SJCRH30 (cell line): ENCODE results near the gene ACTL8. TPM values are rescaled to one million over a fixed set of nuclear protein-coding genes. Genes with fewer than 3 reads are reported as not detected.
A peak's percentile ranks its signal among the peaks of the same experiment; 100 is the strongest.
"Not testable (repeated sequence)": the region's sequence is repeated elsewhere in the genome, so short reads cannot be mapped to it uniquely, and the experiment has no call there.

Experiments used
- DNase-seq, 2 experiments: peaks; one replicate each; pipeline ENCODE4 v3.0.0-alpha.2; 2015 to 2020
- H3K27ac ChIP-seq: fragments of 250-450 bp; sonication (Bioruptor Pico); 2 replicates; pipeline ENCODE4 v1.5.1; 2020; ENCODE audit warnings: mild to moderate bottlenecking, moderate library complexity
- H3K27me3 ChIP-seq: fragments of 250-450 bp; sonication (Bioruptor Pico); 2 replicates; pipeline ENCODE4 v1.5.1; 2020; ENCODE audit warnings: mild to moderate bottlenecking, moderate library complexity
- H3K36me3 ChIP-seq: fragments of 250-450 bp; sonication (Bioruptor Pico); 2 replicates; pipeline ENCODE4 v1.5.1; 2020; ENCODE audit warnings: mild to moderate bottlenecking, moderate library complexity
- H3K4me1 ChIP-seq: fragments of 250-450 bp; sonication (Bioruptor Pico); 2 replicates; pipeline ENCODE4 v1.5.1; 2020; ENCODE audit warnings: mild to moderate bottlenecking, moderate library complexity
- H3K4me3 ChIP-seq: fragments of 250-450 bp; sonication (Bioruptor Pico); 2 replicates; pipeline ENCODE4 v1.5.1; 2020; ENCODE audit warnings: mild to moderate bottlenecking, moderate library complexity
- H3K9me3 ChIP-seq: fragments of 250-450 bp; sonication (Bioruptor Pico); replicated peaks from 2 replicates; pipeline ENCODE4 v1.5.1; 2020; ENCODE audit warnings: mild to moderate bottlenecking, moderate library complexity
- total RNA-seq: library from RNA; depleted of rRNA; stranded (reverse); fragments of >200 nt; shearing (Covaris generic); gene quantifications from 2 replicates; pipeline ENCODE4 v1.2.3, GENCODE V29; 2014

Gene ACTL8
- total RNA-seq, 1 experiment from 2014 or later = 0.08 TPM

DNA sequence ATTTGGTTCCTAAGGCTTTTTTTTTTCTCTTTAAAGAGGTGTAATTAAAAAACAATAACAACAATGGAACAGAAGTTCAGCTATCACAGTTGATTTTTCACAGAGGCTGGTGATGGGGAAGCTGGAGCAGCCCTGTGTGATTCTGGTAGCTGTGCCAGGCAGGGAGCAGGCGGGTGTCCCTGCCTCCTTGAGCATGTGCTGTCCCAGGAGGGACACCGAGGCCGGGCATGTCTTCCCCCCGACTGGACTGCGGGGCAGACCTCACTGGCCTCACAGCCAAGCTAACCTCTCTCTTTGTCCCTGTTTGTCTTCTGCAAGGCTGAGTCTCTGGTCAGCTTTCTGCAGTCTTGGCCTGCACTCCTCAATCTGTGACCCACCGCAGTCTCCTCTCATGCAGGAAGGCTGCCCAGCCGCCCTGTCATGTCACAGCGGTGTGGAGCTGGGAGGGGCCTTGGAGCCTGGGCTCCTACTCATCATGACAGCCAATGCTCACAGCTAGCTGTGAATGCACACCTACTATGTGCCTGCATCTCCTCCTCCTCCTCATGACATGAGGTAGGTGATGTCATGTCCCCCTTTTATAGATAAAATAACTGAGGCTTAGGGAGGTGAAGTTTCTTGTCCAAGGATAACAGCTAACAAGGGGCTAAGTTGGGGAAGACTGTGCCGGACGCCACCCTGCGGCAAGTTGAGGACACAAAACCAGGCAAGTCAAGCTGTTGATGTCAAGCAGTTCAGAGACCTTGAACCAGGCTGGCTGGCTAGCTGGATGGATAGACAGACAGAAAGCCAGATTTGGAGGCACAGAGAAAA, 10.3 kb upstream of the ACTL8 start:
- Histone ChIP-seq H3K4me1 (no peaks in the 10 kb centered on the region), H3K27me3 (peaks cover 19% of the 10 kb centered on the region; the same call in 1 of the 2 replicates), H3K27ac (no peak overlapping the region), H3K9me3 (no peaks in the 10 kb centered on the region), H3K4me3 (no peak overlapping the region), H3K36me3 (no peaks in the 10 kb centered on the region)
- DNase-seq = no peak

DNA sequence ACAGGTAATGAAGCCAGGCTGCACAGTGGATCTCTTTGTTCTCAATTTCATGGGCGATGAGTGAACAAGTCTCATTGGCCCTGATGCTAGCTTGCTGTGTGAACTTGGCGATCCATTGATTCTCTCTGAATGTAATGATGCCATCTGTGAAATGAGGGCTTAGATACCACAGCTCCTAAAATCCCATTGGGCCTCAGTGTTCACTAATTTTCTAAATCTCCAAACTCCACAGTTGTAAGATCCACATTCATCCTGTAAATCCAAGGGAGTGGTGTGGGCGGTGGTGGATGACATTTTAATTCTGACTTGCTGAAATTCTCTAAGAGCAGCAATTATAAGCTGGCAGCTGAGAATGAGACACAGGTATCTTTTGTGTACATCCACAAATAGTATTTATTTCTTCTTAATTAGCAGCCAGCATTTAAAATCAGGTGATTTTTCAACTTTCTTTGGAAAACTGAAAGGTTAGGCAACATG, 9.6 kb upstream of the ACTL8 start:
- no peak overlapping the region for H3K27ac ChIP-seq
- no peaks in the 10 kb centered on the region for H3K36me3 ChIP-seq
- peaks cover 19% of the 10 kb centered on the region; the same call in 1 of the 2 replicates for H3K27me3 ChIP-seq
- no peaks in the 10 kb centered on the region for H3K9me3 ChIP-seq
- no peaks in the 10 kb centered on the region for H3K4me1 ChIP-seq
- peak in 1 of 2 experiments; percentile 15 for DNase-seq
- no peak overlapping the region for H3K4me3 ChIP-seq

GRCh38 chr1:17746281-17746680, 8.9 kb upstream of the ACTL8 start:
- H3K4me1 ChIP-seq, H3K36me3 ChIP-seq, H3K9me3 ChIP-seq, H3K27ac ChIP-seq, DNase-seq, H3K4me3 ChIP-seq: not testable (repeated sequence)
- peaks cover 19% of the 10 kb centered on the region; the same call in 1 of the 2 replicates for H3K27me3 ChIP-seq

GRCh38 chr1:17746920-17747319, 8.2 kb upstream of the ACTL8 start:
- Histone ChIP-seq H3K27ac (no peak overlapping the region), H3K27me3 (peaks cover 19% of the 10 kb centered on the region; the same call in 1 of the 2 replicates)
- DNase-seq = no peak

GRCh38 chr1:17750333-17750732, 4.8 kb upstream of the ACTL8 start:
- Histone ChIP-seq H3K4me3 (no peak overlapping the region), H3K36me3 (no peaks in the 10 kb centered on the region)
- DNase-seq = no peak

More at GRCh38 chr1:17746920-17747319, 8.2 kb upstream of the ACTL8 start:
- Histone ChIP-seq H3K4me1 (no peaks in the 10 kb centered on the region), H3K36me3 (no peaks in the 10 kb centered on the region), H3K4me3 (no peak overlapping the region), H3K9me3 (no peaks in the 10 kb centered on the region)

GRCh38 chr1:17752356-17752755, 2.8 kb upstream of the ACTL8 start:
- Histone ChIP-seq H3K9me3 (no peaks in the 10 kb centered on the region; the same call in 1 of the 2 replicates), H3K27me3 (no peaks in the 10 kb centered on the region), H3K4me1 (no peaks in the 10 kb centered on the region), H3K4me3 (no peak overlapping the region), H3K27ac (no peak overlapping the region), H3K36me3 (no peaks in the 10 kb centered on the region)
- DNase-seq = no peak

More at GRCh38 chr1:17750333-17750732, 4.8 kb upstream of the ACTL8 start:
- H3K9me3 ChIP-seq = no peaks in the 10 kb centered on the region; the same call in 1 of the 2 replicates
- peaks cover under 1% of the 10 kb centered on the region; the same call in 1 of the 2 replicates for H3K27me3 ChIP-seq
- H3K27ac ChIP-seq = no peak overlapping the region
- no peaks in the 10 kb centered on the region for H3K4me1 ChIP-seq

DNA sequence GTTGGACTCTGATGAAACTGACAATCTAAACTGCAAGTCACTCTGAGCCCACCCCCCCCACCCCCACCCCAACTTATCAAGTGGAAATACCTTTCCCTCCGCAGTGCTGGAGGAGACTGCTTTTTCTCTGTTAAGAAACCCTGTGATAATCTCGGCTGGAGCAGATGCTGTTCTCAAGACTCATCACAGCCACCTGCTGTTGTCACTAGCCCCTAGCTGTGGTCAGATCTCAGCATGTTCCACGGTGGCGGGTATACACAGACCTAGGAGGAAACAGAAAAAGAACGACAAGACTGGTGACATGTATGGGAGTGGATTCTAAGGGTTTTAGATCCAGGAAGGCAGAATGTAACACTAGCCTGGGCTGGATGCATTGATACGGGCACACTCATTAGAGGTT, 2.3 kb downstream of the ACTL8 start:
- DNase-seq = peak; percentile 27 to 64
- H3K36me3 ChIP-seq = no peaks in the 10 kb centered on the region
- H3K4me1 ChIP-seq = no peaks in the 10 kb centered on the region
- peaks cover 3% of the 10 kb centered on the region for H3K9me3 ChIP-seq
- no peaks in the 10 kb centered on the region; the same call in 1 of the 2 replicates for H3K27me3 ChIP-seq
- no peak overlapping the region for H3K4me3 ChIP-seq
- H3K27ac ChIP-seq = no peak overlapping the region

DNA sequence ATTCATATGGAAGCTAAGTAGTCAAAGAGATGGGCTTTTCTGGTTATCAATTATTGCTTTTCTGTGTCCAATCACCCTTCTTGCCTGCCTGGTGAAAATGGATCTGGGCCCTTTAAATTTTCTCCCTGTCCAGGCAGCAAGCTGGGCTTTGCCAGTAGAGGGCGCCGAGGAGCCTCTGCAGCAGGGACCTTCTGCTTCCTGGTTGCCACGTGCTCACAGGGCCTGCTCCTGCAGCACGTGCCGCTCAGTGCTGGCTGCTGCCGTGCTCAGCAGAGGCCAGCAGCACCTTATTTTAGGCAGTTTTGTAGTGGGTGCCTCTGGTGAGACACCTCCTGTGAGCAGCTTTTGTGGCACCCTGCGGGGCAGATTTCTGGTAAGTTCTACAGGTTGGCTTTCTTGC, 4.0 kb downstream of the ACTL8 start:
- Histone ChIP-seq H3K27me3 (no peaks in the 10 kb centered on the region; the same call in 1 of the 2 replicates), H3K27ac (no peak overlapping the region), H3K36me3 (no peaks in the 10 kb centered on the region), H3K4me3 (no peak overlapping the region), H3K9me3 (peaks cover 3% of the 10 kb centered on the region), H3K4me1 (no peaks in the 10 kb centered on the region)
- peak in 1 of 2 experiments; percentile 17 for DNase-seq

DNA sequence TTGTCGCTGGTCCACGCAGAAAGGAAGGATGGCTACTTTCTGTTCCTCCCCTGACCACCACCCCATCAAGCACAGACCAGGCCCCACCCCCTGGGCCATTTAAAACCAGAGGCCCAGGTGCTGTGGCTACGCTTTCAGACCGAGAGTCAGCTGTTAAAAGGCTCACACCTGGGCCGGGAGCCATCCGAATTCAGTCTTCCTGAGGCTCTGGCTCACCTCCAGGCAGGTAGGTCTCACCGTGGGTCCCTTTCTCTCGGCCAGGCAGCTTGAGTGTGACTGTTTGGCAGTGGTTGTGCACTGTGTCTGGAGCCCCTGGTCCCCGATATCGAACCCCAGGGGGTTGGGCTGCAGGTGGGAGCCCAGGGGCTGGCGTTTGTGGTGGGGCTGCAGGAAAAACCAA, 7.2 kb downstream of the ACTL8 start:
- Histone ChIP-seq H3K36me3 (no peaks in the 10 kb centered on the region), H3K27ac (no peak overlapping the region), H3K4me1 (no peaks in the 10 kb centered on the region), H3K27me3 (peaks cover 21% of the 10 kb centered on the region), H3K4me3 (no peak overlapping the region), H3K9me3 (peaks cover 3% of the 10 kb centered on the region; the same call in 1 of the 2 replicates)
- no peak for DNase-seq

- no peaks in the 10 kb centered on the region for H3K4me1 ChIP-seq
- peaks cover 25% of the 10 kb centered on the region for H3K27me3 ChIP-seq
- no peak overlapping the region for H3K27ac ChIP-seq
- H3K4me3 ChIP-seq = no peak overlapping the region
- no peaks in the 10 kb centered on the region for H3K36me3 ChIP-seq
- no peaks in the 10 kb centered on the region; the same call in 1 of the 2 replicates for H3K9me3 ChIP-seq
- DNase-seq = no peak
Observed at GRCh38 chr1:17763417-17763816, 8.3 kb downstream of the ACTL8 start.

DNA sequence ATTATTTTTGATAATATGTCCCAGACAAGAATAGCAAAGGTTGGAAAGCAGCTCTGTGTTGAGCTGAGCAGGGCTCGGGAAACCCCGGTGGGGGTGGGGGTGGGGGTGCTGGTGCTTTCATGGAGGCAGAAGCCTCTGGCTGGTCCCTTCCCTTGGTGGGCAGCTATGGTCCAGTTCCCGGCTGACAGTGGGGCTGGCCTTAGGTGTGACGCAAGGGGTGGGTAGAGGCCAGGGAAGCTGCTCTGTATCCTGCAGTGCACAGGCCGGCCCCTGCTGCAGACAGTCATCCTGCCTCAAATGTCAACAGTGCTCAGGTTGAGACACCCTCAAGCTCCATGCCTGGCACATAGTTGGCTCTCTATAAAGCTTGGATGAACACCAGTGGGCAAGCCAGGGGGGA, 8.9 kb downstream of the ACTL8 start:
- H3K4me3 ChIP-seq = no peak overlapping the region
- no peaks in the 10 kb centered on the region for H3K36me3 ChIP-seq
- DNase-seq = no peak
- H3K4me1 ChIP-seq = no peaks in the 10 kb centered on the region
- peaks cover 31% of the 10 kb centered on the region for H3K27me3 ChIP-seq
- no peak overlapping the region for H3K27ac ChIP-seq
- no peaks in the 10 kb centered on the region; the same call in 1 of the 2 replicates for H3K9me3 ChIP-seq

GRCh38 chr1:17764591-17764990, 9.5 kb downstream of the ACTL8 start:
- no peaks in the 10 kb centered on the region; the same call in 1 of the 2 replicates for H3K9me3 ChIP-seq
- H3K4me1 ChIP-seq = no peaks in the 10 kb centered on the region
- no peak overlapping the region for H3K27ac ChIP-seq
- H3K4me3 ChIP-seq = no peak overlapping the region
- no peak for DNase-seq
- no peaks in the 10 kb centered on the region for H3K36me3 ChIP-seq
- peaks cover 36% of the 10 kb centered on the region for H3K27me3 ChIP-seq

- H3K27ac ChIP-seq = no peak overlapping the region
- no peaks in the 10 kb centered on the region for H3K9me3 ChIP-seq
- peak in 1 of 2 experiments; percentile 14 for DNase-seq
- no peaks in the 10 kb centered on the region for H3K4me1 ChIP-seq
- no peak overlapping the region for H3K4me3 ChIP-seq
- H3K36me3 ChIP-seq = no peaks in the 10 kb centered on the region
- peaks cover 36% of the 10 kb centered on the region for H3K27me3 ChIP-seq
Observed at GRCh38 chr1:17765444-17766411, 10.6 kb downstream of the ACTL8 start.

GRCh38 chr1:17768651-17769241, 13.6 kb downstream of the ACTL8 start:
- Histone ChIP-seq H3K4me1 (no peaks in the 10 kb centered on the region), H3K27me3 (peaks cover 47% of the 10 kb centered on the region), H3K4me3 (no peak overlapping the region), H3K9me3 (no peaks in the 10 kb centered on the region), H3K36me3 (no peaks in the 10 kb centered on the region), H3K27ac (no peak overlapping the region)
- no peak for DNase-seq
